Measurements from ENCODE around the gene RCOR1.

- TF ChIP-seq POLR2A (IDR thresholded peaks at IDR 0.05), result no peak
- no peak for TF ChIP-seq CTCF (IDR thresholded peaks at IDR 0.05)
These were observed 3.6 kb upstream of the RCOR1 start for GRCh38 chr14:102588821-102589220.

Data from transverse colon (tissue), 3 donors.